CD4-positive, alpha-beta memory T cell (primary cell): ENCODE measurements around the gene TMC5. TPM values are rescaled to one million over a fixed set of nuclear protein-coding genes. Genes with fewer than 3 reads are reported as not detected.
A peak's percentile ranks its signal among the peaks of the same experiment; 100 is the strongest.

Source experiments
- CTCF ChIA-PET: fragments of 350-600 bp; sonication (Branson Sonifier 250); formaldehyde crosslinking; loops from one replicate; lab custom pipeline; 2021; ENCODE audit warnings: inconsistent platforms; ENCODE audit not compliant: partially characterized antibody; lab: Charles Lee
- POLR2A ChIA-PET: fragments of 350-600 bp; sonication (Branson Sonifier 250); formaldehyde crosslinking; loops from one replicate; lab custom pipeline; 2021; ENCODE audit not compliant: partially characterized antibody; lab: Charles Lee
- DNase-seq, 5 donors: peaks; one replicate each; pipeline versions ENCODE4 v3.0.0 to v3.0.0-alpha.2; 2020 to 2022; ENCODE audit warnings: mixed read lengths in 1 of 5
- H3K27ac ChIP-seq: one replicate; pipeline ENCODE4 v1.7.0; 2013; ENCODE audit warnings: low read depth, low read length
- H3K27me3 ChIP-seq: 2 replicates; pipeline ENCODE4 v1.7.0; 2013; ENCODE audit warnings: mild to moderate bottlenecking, low read length, moderate library complexity; ENCODE audit not compliant: insufficient read depth
- H3K36me3 ChIP-seq: 2 replicates; pipeline ENCODE4 v1.7.0; 2013; ENCODE audit warnings: mild to moderate bottlenecking, low read length, moderate library complexity; ENCODE audit not compliant: insufficient read depth
- H3K4me1 ChIP-seq: 2 replicates; pipeline ENCODE4 v1.7.0; 2013; ENCODE audit warnings: mild to moderate bottlenecking, low read length, moderate library complexity; ENCODE audit not compliant: insufficient read depth
- H3K4me3 ChIP-seq, 2 donors: one replicate each; pipeline ENCODE4 v1.7.0; 2013; ENCODE audit warnings: low read length in 2 of 2, mild to moderate bottlenecking in 1 of 2
- H3K9me3 ChIP-seq, 2 donors: one replicate each; pipeline ENCODE4 v1.7.0; 2013; ENCODE audit warnings: low read length in 2 of 2, control low read depth in 1 of 2; ENCODE audit not compliant: control insufficient read depth in 1 of 2
- H3K27ac Mint-ChIP-seq, 7 donors: one replicate each; pipeline ENCODE4 v1.8.0; 2020 to 2021; ENCODE audit warnings: mixed read lengths in 7 of 7, mild to moderate bottlenecking in 6 of 7, inconsistent platforms in 3 of 7, moderate library complexity in 3 of 7
- H3K27me3 Mint-ChIP-seq, 2 donors: one replicate each; pipeline ENCODE4 v1.8.0; 2020 to 2021; ENCODE audit warnings: mixed read lengths in 2 of 2
- H3K36me3 Mint-ChIP-seq, 2 donors: one replicate each; pipeline ENCODE4 v1.8.0; 2020 to 2021; ENCODE audit warnings: mixed read lengths in 2 of 2, inconsistent platforms in 1 of 2, mild to moderate bottlenecking in 1 of 2
- H3K4me1 Mint-ChIP-seq, 4 donors: one replicate each; pipeline ENCODE4 v1.8.0; 2020 to 2021; ENCODE audit warnings: mixed read lengths in 4 of 4, mild to moderate bottlenecking in 1 of 4
- H3K4me3 Mint-ChIP-seq, 8 donors: one replicate each; pipeline ENCODE4 v1.8.0; 2020 to 2021; ENCODE audit warnings: mixed read lengths in 8 of 8, mild to moderate bottlenecking in 7 of 8, moderate library complexity in 6 of 8, inconsistent platforms in 3 of 8
- H3K9me3 Mint-ChIP-seq, 8 donors: one replicate each; pipeline ENCODE4 v1.8.0; 2020 to 2021; ENCODE audit warnings: mixed read lengths in 8 of 8, mild to moderate bottlenecking in 5 of 8, inconsistent platforms in 3 of 8, moderate library complexity in 1 of 8
- intact Hi-C: fragments of 100-400 bp; cut with micrococcal nuclease; formaldehyde crosslinking; loops from one replicate; pipeline ENCODE4 v1.15.1; 2023
- polyA plus RNA-seq, 2 donors: library from polyadenylated mRNA; unstranded; fragments of 300-500 nt; fragmentation: Illumina TruSeq; gene quantifications; one replicate each; pipeline ENCODE4 v1.2.3, GENCODE V29; 2021
- total RNA-seq, 2 experiments: library from RNA; stranded (reverse); gene quantifications; one replicate each; pipeline ENCODE4 v1.2.3, GENCODE V29; 2021

TMC5 gene
- total and polyA plus RNA-seq, 4 experiments from 2014 or later: 0.57 TPM; not detected in 3

DNA sequence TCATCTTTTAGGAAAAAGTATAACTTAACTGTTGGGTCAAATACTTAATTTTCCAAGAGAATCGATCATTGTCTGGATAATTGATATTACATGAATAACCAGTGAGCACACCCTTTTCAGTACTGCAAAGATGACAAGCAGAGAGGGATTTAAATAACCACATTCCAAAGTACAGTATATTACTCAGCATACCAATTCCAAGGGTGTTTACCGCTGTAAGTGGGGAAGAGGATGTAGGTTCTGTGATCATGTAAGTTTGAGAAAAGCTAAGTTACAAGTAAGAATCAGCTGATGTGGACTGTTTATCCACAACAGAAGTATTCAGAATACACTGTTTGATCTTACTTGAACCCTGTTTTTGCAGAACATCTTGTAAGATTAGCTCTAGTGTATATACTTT lies 98.1 kb downstream of the TMC5 start:
- Histone ChIP-seq H3K36me3 (peaks cover 15% of the 10 kb centered on the region), H3K4me3 (no peak overlapping the region), H3K27me3 (no peaks in the 10 kb centered on the region), H3K27ac (no peak overlapping the region), H3K4me1 (peaks cover 34% of the 10 kb centered on the region), H3K9me3 (no peaks in the 10 kb centered on the region)
- Mint-ChIP-seq H3K9me3 (no peaks in the 10 kb centered on the region), H3K36me3 (peaks cover 33 to 58% of the 10 kb centered on the region in 2 donors), H3K27ac (no peak overlapping the region), H3K27me3 (no peaks in the 10 kb centered on the region), H3K4me3 (no peak overlapping the region), H3K4me1 (peaks cover 28 to 43% (median 36%) of the 10 kb centered on the region in 4 donors)
- intact Hi-C loops: no loop called here
- DNase-seq: no peak
- POLR2A ChIA-PET: no interaction called here
- CTCF ChIA-PET: interaction anchor here (0.7 to 1.5 kb wide), 4 partner anchors 12 to 40 kb away, joined by 3 to 5 read pairs (median 4); partner anchors contain the start of gene VPS35L

GRCh38 chr16:19517424-19518089 lies 99.9 kb downstream of the TMC5 start:
- peak in 2 of 5 donors; percentile 4 to 41 for DNase-seq

DNA sequence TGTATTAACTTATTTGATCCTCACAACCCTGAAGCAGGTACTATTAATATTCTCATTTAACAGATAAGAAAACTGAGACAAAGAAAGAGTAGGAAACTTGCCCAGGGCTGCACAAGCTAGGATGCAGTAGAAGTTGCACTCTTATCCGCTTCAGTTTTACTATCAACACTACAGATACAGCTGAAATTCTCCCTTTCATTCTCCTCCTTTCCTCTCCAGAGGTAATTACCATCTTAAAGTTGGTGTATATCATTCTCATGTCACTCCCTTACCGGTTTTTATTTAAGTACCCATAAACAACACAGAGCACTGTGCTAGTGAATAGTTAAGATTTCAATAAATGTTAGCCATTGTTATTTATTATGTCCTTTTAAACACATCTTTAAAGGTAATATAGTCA lies 100.7 kb downstream of the TMC5 start:
- H3K4me1 ChIP-seq: peaks cover 54% of the 10 kb centered on the region
- Mint-ChIP-seq H3K4me1 (peaks cover 36 to 62% (median 49%) of the 10 kb centered on the region in 4 donors), H3K27ac (peak overlapping the region in 2 of 7 donors; percentile 15 to 70), H3K27me3 (no peaks in the 10 kb centered on the region), H3K36me3 (peaks cover 22 to 39% of the 10 kb centered on the region in 2 donors), H3K4me3 (no peak overlapping the region), H3K9me3 (no peaks in the 10 kb centered on the region)
- intact Hi-C loops: no loop called here
- H3K27ac ChIP-seq: no peak overlapping the region
- peaks cover 15% of the 10 kb centered on the region for H3K36me3 ChIP-seq
- no peak overlapping the region for H3K4me3 ChIP-seq
- ChIA-PET CTCF (no interaction called here), POLR2A (no interaction called here)
- H3K9me3 ChIP-seq: no peaks in the 10 kb centered on the region
- no peaks in the 10 kb centered on the region for H3K27me3 ChIP-seq
- no peak for DNase-seq

More at GRCh38 chr16:19517424-19518089, 99.9 kb downstream of the TMC5 start:
- POLR2A ChIA-PET: no interaction called here
- peaks cover 30 to 46% of the 10 kb centered on the region in 2 donors for H3K36me3 Mint-ChIP-seq
- Histone ChIP-seq H3K36me3 (peaks cover 15% of the 10 kb centered on the region), H3K4me1 (peaks cover 45% of the 10 kb centered on the region), H3K27me3 (no peaks in the 10 kb centered on the region), H3K27ac (no peak overlapping the region), H3K9me3 (no peaks in the 10 kb centered on the region), H3K4me3 (no peak overlapping the region)
- no peaks in the 10 kb centered on the region for H3K27me3 Mint-ChIP-seq
- H3K4me3 Mint-ChIP-seq: peak overlapping the region in 1 of 8 donors; percentile 12
- peaks cover 38 to 59% (median 50%) of the 10 kb centered on the region in 4 donors for H3K4me1 Mint-ChIP-seq
- peak overlapping the region in 2 of 7 donors; percentile 57 to 69 for H3K27ac Mint-ChIP-seq
- CTCF ChIA-PET: no interaction called here
- no peaks in the 10 kb centered on the region for H3K9me3 Mint-ChIP-seq
- intact Hi-C loops: no loop called here

GRCh38 chr16:19520861-19521331 lies 103.2 kb downstream of the TMC5 start:
- Histone ChIP-seq H3K4me1 (peaks cover 69% of the 10 kb centered on the region), H3K4me3 (peak overlapping the region; percentile 87 to 89), H3K36me3 (peaks cover 5% of the 10 kb centered on the region), H3K9me3 (no peaks in the 10 kb centered on the region), H3K27me3 (no peaks in the 10 kb centered on the region), H3K27ac (peak overlapping the region; percentile 78)
- peak overlapping the region; percentile 95 to 99 (median 96) for H3K4me3 Mint-ChIP-seq
- intact Hi-C loops: loop anchor here (10.0 kb wide), 1 partner anchor 596 kb away; the partner anchor contains the start of gene SMG1
- peak overlapping the region; percentile 73 to 98 (median 95) for H3K27ac Mint-ChIP-seq
- H3K36me3 Mint-ChIP-seq: peaks cover 11 to 30% of the 10 kb centered on the region in 2 donors
- DNase-seq: peak in 1 of 5 donors; percentile 2
- peaks cover 46 to 75% (median 58%) of the 10 kb centered on the region in 4 donors for H3K4me1 Mint-ChIP-seq
- no peaks in the 10 kb centered on the region for H3K9me3 Mint-ChIP-seq
- CTCF ChIA-PET: interaction anchor here (1.6 to 3.4 kb wide), 3 partner anchors 18 to 37 kb away, joined by 5 to 20 read pairs (median 12); partner anchors contain the start of gene VPS35L
- POLR2A ChIA-PET: interaction anchor here (0.6 to 2.7 kb wide), 4 partner anchors 15 to 595 kb away, joined by 3 to 28 read pairs (median 5); partner anchors contain the start of gene VPS35L
- H3K27me3 Mint-ChIP-seq: no peaks in the 10 kb centered on the region

DNA sequence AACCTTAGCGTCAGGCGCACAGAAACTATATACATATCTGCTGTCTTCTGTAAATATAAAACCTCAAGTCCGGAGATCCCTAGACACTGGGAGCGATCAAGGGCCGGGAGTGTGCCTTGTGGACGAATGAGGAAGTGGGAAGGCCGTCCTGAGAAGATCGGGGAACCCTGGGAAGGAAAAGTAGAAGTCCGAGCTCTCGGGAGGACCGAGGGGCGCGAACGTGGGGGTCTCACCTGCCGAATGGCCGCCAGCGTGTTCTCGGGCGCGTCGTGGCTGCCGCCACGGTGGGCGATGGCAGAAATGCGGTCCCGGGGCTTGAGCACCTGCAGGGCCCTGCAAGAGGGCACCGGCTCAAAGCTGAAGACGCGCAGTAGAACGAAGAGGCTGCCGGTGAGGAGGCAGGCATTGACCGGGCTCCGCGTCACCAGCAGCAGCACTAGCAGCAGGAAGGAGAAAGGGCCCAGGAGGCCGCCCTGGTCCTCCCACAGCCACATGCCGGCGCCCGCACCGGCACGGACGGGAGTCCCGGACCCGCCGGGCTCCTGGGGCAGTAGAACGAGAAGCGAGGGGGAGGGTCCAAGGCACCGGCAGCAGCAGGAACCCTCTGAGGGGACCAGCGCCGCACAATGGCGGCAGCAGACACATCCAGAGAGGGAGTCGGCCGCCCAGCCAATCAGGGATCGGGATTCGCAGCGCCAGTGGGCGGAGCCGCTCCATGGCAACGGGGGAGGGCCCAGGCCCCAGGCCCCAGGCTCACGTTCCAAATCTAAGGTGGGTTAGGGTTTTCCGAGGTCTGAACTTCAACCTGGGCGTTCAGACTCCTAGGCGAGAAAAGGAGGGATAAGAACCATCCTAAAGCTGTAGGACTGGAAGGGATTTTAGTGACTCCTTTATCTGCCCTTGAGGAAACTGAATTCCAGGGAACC lies 104.1 kb downstream of the TMC5 start, which contains the start of gene GDE1:
GDE1 (minus strand) TSS at position 628 of the 926 bp plus-strand sequence; CDS start at position 494, 134 bp downstream.
- Mint-ChIP-seq H3K4me3 (peak within 1 kb of the TSS; percentile 95 to 99 (median 96)), H3K9me3 (no peaks in the 10 kb centered on the region), H3K36me3 (peaks cover 6 to 22% of the 10 kb centered on the region in 2 donors), H3K27ac (peak within 1 kb of the TSS; percentile 73 to 98 (median 95)), H3K27me3 (no peaks in the 10 kb centered on the region), H3K4me1 (peaks cover 45 to 74% (median 55%) of the 10 kb centered on the region in 4 donors)
- intact Hi-C loops: loop anchor here (2.0 to 10.0 kb wide), 3 partner anchors 197 to 1219 kb away; partner anchors contain the start of genes IQCK, KNOP1, SMG1 and THUMPD1
- Histone ChIP-seq H3K36me3 (no peaks in the 10 kb centered on the region), H3K4me3 (peak within 1 kb of the TSS; percentile 87 to 89), H3K27ac (peak within 1 kb of the TSS; percentile 78), H3K27me3 (no peaks in the 10 kb centered on the region), H3K4me1 (peaks cover 70% of the 10 kb centered on the region), H3K9me3 (no peaks in the 10 kb centered on the region)
- DNase-seq: peak; percentile 88 to 93 (median 89)
- ChIA-PET CTCF (interaction anchor here (1.6 to 3.4 kb wide), 3 partner anchors 19 to 36 kb away, joined by 5 to 20 read pairs (median 12); partner anchors contain the start of gene VPS35L), POLR2A (interaction anchor here (1.0 to 2.7 kb wide), 3 partner anchors 16 to 33 kb away, joined by 3 to 28 read pairs (median 7); partner anchors contain the start of gene VPS35L)

- Mint-ChIP-seq H3K4me3 (peak overlapping the region; percentile 95 to 99 (median 96)), H3K9me3 (no peaks in the 10 kb centered on the region), H3K27me3 (no peaks in the 10 kb centered on the region), H3K4me1 (peaks cover 39 to 68% (median 49%) of the 10 kb centered on the region in 4 donors), H3K36me3 (peaks cover under 1 to 16% of the 10 kb centered on the region in 2 donors), H3K27ac (peak overlapping the region; percentile 73 to 98 (median 95))
- Histone ChIP-seq H3K9me3 (no peaks in the 10 kb centered on the region), H3K36me3 (no peaks in the 10 kb centered on the region), H3K4me1 (peaks cover 67% of the 10 kb centered on the region), H3K27ac (peak overlapping the region; percentile 78), H3K27me3 (no peaks in the 10 kb centered on the region), H3K4me3 (peak overlapping the region in 1 of 2 donors; percentile 89)
- ChIA-PET POLR2A (interaction anchor here (2.7 kb wide), 1 partner anchor 33 kb away, joined by 28 read pairs; the partner anchor contains the start of gene VPS35L), CTCF (interaction anchor here (3.4 kb wide), 1 partner anchor 33 kb away, joined by 20 read pairs; the partner anchor contains the start of gene VPS35L)
- intact Hi-C loops: loop anchor here (2.0 to 10.0 kb wide), 3 partner anchors 196 to 1218 kb away; partner anchors contain the start of genes IQCK, KNOP1, SMG1 and THUMPD1
- DNase-seq: no peak
These were observed 104.7 kb downstream of the TMC5 start for GRCh38 chr16:19522397-19522732.
